B cell (primary cell): Measurements from ENCODE around the gene PRKCQ.

Experiments used
- CTCF ChIP-seq: fragments of 200-600 bp; IDR thresholded peaks from one replicate; pipeline ENCODE4 v1.8.0; 2022; ENCODE audit warnings: antibody characterized with exemption, mild to moderate bottlenecking
- EZH2 ChIP-seq: IDR thresholded peaks from 2 replicates; pipeline ENCODE4 v1.6.1; 2012; ENCODE audit warnings: borderline replicate concordance, low read depth, mild to moderate bottlenecking, moderate library complexity, low read length; ENCODE audit not compliant: insufficient read depth, poor library complexity, severe bottlenecking

GRCh38 chr10:6388261-6388893, 191.7 kb downstream of the PRKCQ start:
- no peak for TF ChIP-seq CTCF
- no peak for TF ChIP-seq EZH2
